CD8-positive, alpha-beta memory T cell (primary cell): ENCODE data around the gene PIEZO1. TPM values are rescaled to one million over a fixed set of nuclear protein-coding genes. Genes with fewer than 3 reads are reported as not detected.
A peak's percentile ranks its signal among the peaks of the same experiment; 100 is the strongest.

ENCODE experiments used
- CTCF ChIA-PET: fragments of 350-600 bp; sonication (Branson Sonifier 250); formaldehyde crosslinking; loops from one replicate; lab custom pipeline; 2021; ENCODE audit warnings: antibody characterized with exemption; lab: Charles Lee
- POLR2A ChIA-PET: fragments of 350-600 bp; sonication (Branson Sonifier 250); formaldehyde crosslinking; loops from one replicate; lab custom pipeline; 2021; ENCODE audit warnings: antibody characterized with exemption; lab: Charles Lee
- DNase-seq, 5 donors: peaks; one replicate each; pipeline versions ENCODE4 v3.0.0 to v3.0.0-alpha.2; 2020 to 2022; ENCODE audit warnings: mixed read lengths in 1 of 5
- H3K27ac ChIP-seq: one replicate; pipeline ENCODE4 v1.7.0; 2013; ENCODE audit warnings: low read depth, mild to moderate bottlenecking, low read length, moderate library complexity
- H3K27me3 ChIP-seq: 2 replicates; pipeline ENCODE4 v1.7.0; 2013; ENCODE audit warnings: low read length, mild to moderate bottlenecking; ENCODE audit not compliant: insufficient read depth, poor library complexity, severe bottlenecking
- H3K36me3 ChIP-seq: 2 replicates; pipeline ENCODE4 v1.7.0; 2013; ENCODE audit warnings: mild to moderate bottlenecking, low read length, moderate library complexity; ENCODE audit not compliant: insufficient read depth
- H3K4me1 ChIP-seq: 2 replicates; pipeline ENCODE4 v1.7.0; 2013; ENCODE audit warnings: mild to moderate bottlenecking, low read length, moderate library complexity; ENCODE audit not compliant: insufficient read depth
- H3K4me3 ChIP-seq: 2 replicates; pipeline ENCODE4 v1.7.0; 2013; ENCODE audit warnings: mild to moderate bottlenecking, low read length
- H3K9me3 ChIP-seq: 2 replicates; pipeline ENCODE4 v1.7.0; 2013; ENCODE audit warnings: mild to moderate bottlenecking, low read length
- H3K27ac Mint-ChIP-seq, 8 donors: one replicate each; pipeline ENCODE4 v1.8.0; 2020 to 2021; ENCODE audit warnings: mixed read lengths in 8 of 8, mild to moderate bottlenecking in 6 of 8, inconsistent platforms in 3 of 8, moderate library complexity in 3 of 8
- H3K27me3 Mint-ChIP-seq, 2 donors: one replicate each; pipeline ENCODE4 v1.8.0; 2020 to 2021; ENCODE audit warnings: mixed read lengths in 2 of 2, mild to moderate bottlenecking in 1 of 2, moderate library complexity in 1 of 2
- H3K36me3 Mint-ChIP-seq, 3 donors: one replicate each; pipeline ENCODE4 v1.8.0; 2020 to 2021; ENCODE audit warnings: mixed read lengths in 3 of 3, inconsistent platforms in 1 of 3, mild to moderate bottlenecking in 1 of 3
- H3K4me1 Mint-ChIP-seq, 3 donors: one replicate each; pipeline ENCODE4 v1.8.0; 2020 to 2021; ENCODE audit warnings: mixed read lengths in 3 of 3, inconsistent platforms in 1 of 3, mild to moderate bottlenecking in 1 of 3
- H3K4me3 Mint-ChIP-seq, 7 donors: one replicate each; pipeline ENCODE4 v1.8.0; 2020 to 2021; ENCODE audit warnings: mixed read lengths in 7 of 7, mild to moderate bottlenecking in 6 of 7, moderate library complexity in 4 of 7, inconsistent platforms in 2 of 7
- H3K9me3 Mint-ChIP-seq, 5 donors: one replicate each; pipeline ENCODE4 v1.8.0; 2020 to 2022; ENCODE audit warnings: mixed read lengths in 5 of 5, mild to moderate bottlenecking in 3 of 5, moderate library complexity in 2 of 5, inconsistent platforms in 1 of 5
- polyA plus RNA-seq: library from polyadenylated mRNA; unstranded; fragments of 300-500 nt; fragmentation: Illumina TruSeq; gene quantifications from one replicate; pipeline ENCODE4 v1.2.3, GENCODE V29; 2021
- total RNA-seq, 2 experiments: library from RNA; stranded (reverse); gene quantifications; one replicate each; pipeline ENCODE4 v1.2.3, GENCODE V29; 2021

PIEZO1 gene
- total and polyA plus RNA-seq, 3 experiments from 2014 or later = 58.4 to 230 (median 215) TPM

DNA sequence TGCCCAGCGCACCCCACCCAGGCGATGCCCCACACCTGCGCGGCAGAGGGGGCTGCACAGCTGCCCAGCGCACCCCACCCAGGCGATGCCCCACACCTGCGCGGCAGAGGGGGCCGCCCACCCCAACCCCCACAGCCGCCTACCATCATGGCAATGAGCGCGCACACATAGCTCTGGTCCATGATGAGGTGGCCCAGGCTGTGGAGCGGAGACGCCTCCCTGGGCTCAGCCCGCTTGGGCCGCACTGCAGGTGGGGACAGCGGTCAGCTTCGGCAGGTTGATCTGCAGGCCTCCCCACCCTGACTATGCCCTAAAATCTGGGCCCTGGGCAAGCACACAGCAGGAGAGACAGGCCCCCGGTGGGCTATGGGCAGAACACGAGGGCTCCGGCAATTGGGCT, 48.5 kb downstream of the PIEZO1 start:
- POLR2A ChIA-PET = interaction anchor here (1.5 kb wide), 1 partner anchor 48 kb away, joined by 5 read pairs; the partner anchor contains the start of gene PIEZO1

DNA sequence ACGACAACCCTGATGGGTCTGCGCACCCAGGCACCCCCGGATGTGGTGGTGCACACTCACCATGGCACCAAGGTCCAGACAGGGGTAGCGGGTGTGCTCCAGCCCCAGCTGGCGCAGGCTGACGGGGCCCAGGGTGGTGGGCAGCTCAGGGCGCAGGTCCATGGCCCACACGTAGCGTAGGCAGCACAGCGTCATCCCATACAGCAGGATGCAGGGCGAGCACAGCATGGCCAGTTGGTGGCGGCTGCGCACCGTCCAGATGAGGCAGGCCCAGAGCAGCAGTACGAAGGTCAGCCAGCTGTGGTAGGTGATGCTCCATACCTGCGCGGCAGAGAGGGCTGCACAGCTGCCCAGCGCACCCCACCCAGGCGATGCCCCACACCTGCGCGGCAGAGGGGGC, 48.9 kb downstream of the PIEZO1 start:
- Mint-ChIP-seq H3K4me1 (peaks cover 0 to 8% (median 2%) of the 10 kb centered on the region in 3 donors), H3K27ac (no peak overlapping the region), H3K36me3 (peaks cover 0 to 50% (median 0%) of the 10 kb centered on the region in 3 donors), H3K27me3 (no peaks in the 10 kb centered on the region), H3K4me3 (no peak overlapping the region), H3K9me3 (no peaks in the 10 kb centered on the region)
- ChIA-PET POLR2A (no interaction called here), CTCF (interaction anchor here (1.2 to 4.1 kb wide), 7 partner anchors 11 to 431 kb away, joined by 3 to 43 read pairs (median 23); partner anchors contain the start of genes APRT, GALNS and TRAPPC2L)
- DNase-seq = no peak
- peaks cover 10% of the 10 kb centered on the region for H3K4me1 ChIP-seq
- H3K27ac ChIP-seq = no peak overlapping the region
- H3K4me3 ChIP-seq = no peak overlapping the region
- H3K36me3 ChIP-seq = peaks cover 7% of the 10 kb centered on the region
- H3K27me3 ChIP-seq = no peaks in the 10 kb centered on the region
- no peaks in the 10 kb centered on the region for H3K9me3 ChIP-seq

More for the DNA sequence above, 48.5 kb downstream of the PIEZO1 start:
- no peak overlapping the region for H3K4me3 Mint-ChIP-seq
- H3K9me3 Mint-ChIP-seq = no peaks in the 10 kb centered on the region
- no peak overlapping the region for H3K27ac Mint-ChIP-seq
- Histone ChIP-seq H3K27me3 (no peaks in the 10 kb centered on the region), H3K4me3 (no peak overlapping the region), H3K36me3 (peaks cover 7% of the 10 kb centered on the region), H3K4me1 (peaks cover 10% of the 10 kb centered on the region), H3K9me3 (no peaks in the 10 kb centered on the region), H3K27ac (no peak overlapping the region)
- H3K27me3 Mint-ChIP-seq = no peaks in the 10 kb centered on the region
- H3K36me3 Mint-ChIP-seq = peaks cover 0 to 50% (median 0%) of the 10 kb centered on the region in 3 donors
- H3K4me1 Mint-ChIP-seq = peaks cover 0 to 8% (median 0%) of the 10 kb centered on the region in 3 donors
- CTCF ChIA-PET = interaction anchor here (1.2 to 4.1 kb wide), 20 partner anchors 10 to 552 kb away, joined by 3 to 43 read pairs (median 8); partner anchors contain the start of genes ACSF3, APRT, GALNS and TRAPPC2L
- DNase-seq = no peak

DNA sequence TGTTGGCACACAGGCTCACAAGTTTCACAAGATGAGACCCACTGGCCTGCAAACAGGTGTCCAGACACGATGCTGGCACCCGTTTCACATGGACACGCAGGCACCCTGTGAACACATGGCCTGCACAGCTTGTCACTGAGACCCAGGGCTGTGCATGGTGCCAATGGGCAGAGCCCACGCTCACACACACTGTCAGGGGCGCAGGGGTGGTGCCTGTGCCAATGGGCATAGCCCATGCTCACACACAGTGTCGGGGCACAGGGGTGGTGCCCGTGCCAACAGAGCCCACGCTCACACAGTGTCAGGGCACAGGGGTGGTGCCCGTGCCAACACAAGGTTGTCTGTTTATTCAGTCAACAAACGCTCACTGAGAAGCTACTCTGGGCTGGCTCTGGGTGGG, 49.4 kb downstream of the PIEZO1 start:
- Histone ChIP-seq H3K9me3 (no peaks in the 10 kb centered on the region), H3K4me3 (no peak overlapping the region), H3K27ac (no peak overlapping the region), H3K4me1 (peaks cover 10% of the 10 kb centered on the region), H3K27me3 (no peaks in the 10 kb centered on the region), H3K36me3 (peaks cover 10% of the 10 kb centered on the region)
- H3K27ac Mint-ChIP-seq = no peak overlapping the region
- peaks cover 0 to 8% (median 2%) of the 10 kb centered on the region in 3 donors for H3K4me1 Mint-ChIP-seq
- POLR2A ChIA-PET = no interaction called here
- no peaks in the 10 kb centered on the region for H3K9me3 Mint-ChIP-seq
- no peak for DNase-seq
- peaks cover 0 to 52% (median 0%) of the 10 kb centered on the region in 3 donors for H3K36me3 Mint-ChIP-seq
- CTCF ChIA-PET = interaction anchor here (2.4 to 4.1 kb wide), 4 partner anchors 11 to 122 kb away, joined by 23 to 43 read pairs (median 32); partner anchors contain the start of genes APRT, GALNS and TRAPPC2L
- H3K4me3 Mint-ChIP-seq = no peak overlapping the region
- H3K27me3 Mint-ChIP-seq = no peaks in the 10 kb centered on the region

DNA sequence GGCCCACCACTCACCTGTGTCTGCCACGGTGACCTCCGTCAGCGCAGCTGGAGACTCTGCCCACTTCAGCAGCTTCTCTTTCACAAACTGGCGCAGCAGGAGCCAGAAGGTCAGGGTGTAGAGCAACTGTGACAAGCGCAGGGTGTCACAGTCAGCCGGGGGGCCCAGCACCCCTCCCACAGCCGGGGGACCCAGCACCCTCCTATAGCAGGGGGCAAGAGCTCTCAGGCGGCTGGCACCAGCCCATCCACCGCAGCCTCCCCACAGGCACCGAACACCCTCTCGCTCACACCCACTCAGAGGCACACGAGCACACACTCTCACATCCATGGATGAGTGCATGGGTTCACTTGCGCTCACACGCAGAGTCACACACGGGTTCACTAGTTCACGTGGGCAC, 49.9 kb downstream of the PIEZO1 start:
- H3K27ac ChIP-seq = no peak overlapping the region
- no peak overlapping the region for H3K4me3 ChIP-seq
- H3K36me3 ChIP-seq = peaks cover 10% of the 10 kb centered on the region
- no peaks in the 10 kb centered on the region for H3K27me3 Mint-ChIP-seq
- peaks cover 10% of the 10 kb centered on the region for H3K4me1 ChIP-seq
- no peaks in the 10 kb centered on the region for H3K9me3 ChIP-seq
- CTCF ChIA-PET = interaction anchor here (3.0 to 4.1 kb wide), 2 partner anchors 11 to 123 kb away, joined by 33 to 43 read pairs; partner anchors contain the start of genes GALNS and TRAPPC2L
- H3K36me3 Mint-ChIP-seq = peaks cover 0 to 52% (median 0%) of the 10 kb centered on the region in 3 donors
- no peak overlapping the region for H3K27ac Mint-ChIP-seq
- no peaks in the 10 kb centered on the region for H3K9me3 Mint-ChIP-seq
- no peaks in the 10 kb centered on the region for H3K27me3 ChIP-seq
- H3K4me1 Mint-ChIP-seq = peaks cover 0 to 8% (median 2%) of the 10 kb centered on the region in 3 donors
- H3K4me3 Mint-ChIP-seq = no peak overlapping the region
- POLR2A ChIA-PET = no interaction called here
- DNase-seq = no peak

DNA sequence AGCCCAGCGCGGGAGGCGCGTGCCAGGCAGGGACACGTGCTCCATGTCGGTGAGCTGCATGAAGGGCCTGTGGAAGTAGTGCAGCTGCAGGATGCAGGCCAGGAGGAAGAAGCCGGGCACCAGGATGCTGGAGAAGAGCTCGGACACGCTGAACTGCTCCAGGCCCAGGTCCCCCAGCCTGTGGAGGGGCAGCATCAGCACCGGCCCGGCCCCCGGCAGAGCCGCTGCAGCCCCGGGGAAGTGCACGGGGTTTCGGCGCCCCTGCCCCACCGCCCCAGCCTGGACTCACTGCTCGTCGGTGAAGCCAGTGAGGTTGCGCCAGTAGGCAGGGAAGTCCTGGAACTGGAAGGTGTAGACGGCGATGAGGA, 50.7 kb downstream of the PIEZO1 start:
- DNase-seq = no peak
- no peak overlapping the region for H3K4me3 ChIP-seq
- Mint-ChIP-seq H3K27ac (no peak overlapping the region), H3K4me3 (no peak overlapping the region), H3K27me3 (no peaks in the 10 kb centered on the region), H3K4me1 (peaks cover 0 to 8% (median 2%) of the 10 kb centered on the region in 3 donors), H3K36me3 (peaks cover 0 to 53% (median 2%) of the 10 kb centered on the region in 3 donors), H3K9me3 (no peaks in the 10 kb centered on the region)
- H3K36me3 ChIP-seq = peaks cover 10% of the 10 kb centered on the region
- ChIA-PET CTCF (interaction anchor here (4.1 kb wide), 1 partner anchor 12 kb away, joined by 33 read pairs; no protein-coding TSS in a partner anchor), POLR2A (no interaction called here)
- no peak overlapping the region for H3K27ac ChIP-seq
- peaks cover 10% of the 10 kb centered on the region for H3K4me1 ChIP-seq
- no peaks in the 10 kb centered on the region for H3K9me3 ChIP-seq
- no peaks in the 10 kb centered on the region for H3K27me3 ChIP-seq

DNA sequence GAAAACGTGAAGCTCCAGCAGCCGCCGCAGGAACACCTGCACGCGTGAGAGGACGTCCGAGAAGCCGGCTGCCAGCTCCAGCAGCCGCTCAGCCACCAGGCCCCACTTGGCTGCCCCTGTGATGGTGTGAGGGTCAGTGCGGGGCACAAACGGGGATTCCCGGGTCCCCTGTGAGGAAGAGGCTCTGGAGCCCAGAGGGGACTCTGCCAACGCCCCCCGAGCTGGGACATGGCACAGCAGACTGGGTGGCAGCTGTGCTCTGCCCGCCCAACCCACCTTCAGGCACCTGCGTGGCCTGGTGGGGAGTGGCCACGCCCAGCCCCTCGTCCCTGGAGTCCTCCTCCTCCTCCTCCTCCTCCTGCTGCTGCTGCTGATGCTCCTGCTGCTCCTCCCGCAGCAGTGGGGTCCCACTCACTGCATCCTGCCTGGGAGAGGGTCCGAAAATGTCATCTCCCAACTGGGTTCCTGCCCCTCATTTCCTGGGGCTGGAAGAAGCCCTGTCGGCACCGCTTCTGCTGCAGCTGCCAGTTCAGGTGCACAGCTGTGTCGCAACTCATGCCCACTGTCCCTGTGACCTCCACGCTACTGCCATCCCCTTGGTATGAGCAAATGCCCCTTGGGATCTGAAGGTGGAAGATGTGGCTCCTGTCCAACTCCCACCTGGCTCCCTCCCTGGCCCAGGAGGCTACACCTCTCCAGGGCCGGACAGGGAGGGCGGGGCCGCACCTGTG, 51.2 kb downstream of the PIEZO1 start:
- H3K9me3 Mint-ChIP-seq = no peaks in the 10 kb centered on the region
- Histone ChIP-seq H3K9me3 (no peaks in the 10 kb centered on the region), H3K27me3 (no peaks in the 10 kb centered on the region), H3K27ac (no peak overlapping the region), H3K4me3 (no peak overlapping the region), H3K4me1 (peaks cover 10% of the 10 kb centered on the region), H3K36me3 (peaks cover 10% of the 10 kb centered on the region)
- H3K4me3 Mint-ChIP-seq = no peak overlapping the region
- peaks cover 0 to 7% (median 2%) of the 10 kb centered on the region in 3 donors for H3K4me1 Mint-ChIP-seq
- DNase-seq = no peak
- POLR2A ChIA-PET = no interaction called here
- H3K27me3 Mint-ChIP-seq = no peaks in the 10 kb centered on the region
- no peak overlapping the region for H3K27ac Mint-ChIP-seq
- peaks cover 0 to 50% (median 2%) of the 10 kb centered on the region in 3 donors for H3K36me3 Mint-ChIP-seq
- CTCF ChIA-PET = no interaction called here

DNA sequence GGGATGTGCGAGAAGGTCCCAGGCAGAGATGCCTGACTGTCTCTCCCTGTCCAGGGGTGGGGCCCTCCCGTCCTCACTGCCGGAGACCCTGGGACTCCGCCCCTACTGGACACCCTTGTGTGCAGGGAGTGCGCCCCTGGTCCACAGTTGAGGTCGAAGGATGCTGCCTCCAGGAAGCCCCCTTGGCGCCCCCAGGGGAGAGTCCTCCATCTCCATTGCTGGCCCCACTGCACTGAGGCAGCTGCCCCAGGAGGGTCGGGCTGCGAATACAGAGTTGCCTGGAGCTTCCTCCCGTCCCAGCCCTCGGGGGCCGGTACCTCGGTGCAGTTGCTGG, 52.1 kb downstream of the PIEZO1 start:
- Mint-ChIP-seq H3K27ac (peak overlapping the region in 1 of 8 donors; percentile 50), H3K36me3 (peaks cover 0 to 49% (median 2%) of the 10 kb centered on the region in 3 donors), H3K4me3 (no peak overlapping the region), H3K27me3 (no peaks in the 10 kb centered on the region), H3K4me1 (peaks cover 0 to 4% (median 2%) of the 10 kb centered on the region in 3 donors), H3K9me3 (no peaks in the 10 kb centered on the region)
- ChIA-PET POLR2A (no interaction called here), CTCF (no interaction called here)
- H3K27me3 ChIP-seq = no peaks in the 10 kb centered on the region
- H3K9me3 ChIP-seq = no peaks in the 10 kb centered on the region
- no peak overlapping the region for H3K27ac ChIP-seq
- H3K36me3 ChIP-seq = peaks cover 11% of the 10 kb centered on the region
- peaks cover 9% of the 10 kb centered on the region for H3K4me1 ChIP-seq
- no peak for DNase-seq
- H3K4me3 ChIP-seq = no peak overlapping the region
